Prostate gland (tissue), 2 donors: ENCODE data around the gene LPCAT1. TPM values are rescaled to one million over a fixed set of nuclear protein-coding genes. Genes with fewer than 3 reads are reported as not detected.

Source experiments
- DNase-seq: peaks from one replicate; pipeline ENCODE4 v3.0.0-alpha.2; 2019; ENCODE audit warnings: low spot score
- H3K27ac ChIP-seq, 2 donors: fragments of 200-600 bp; sonication (generic); 2 replicates each; pipeline ENCODE4 v1.5.1; 2017 to 2019
- H3K27me3 ChIP-seq: fragments of 200-600 bp; sonication (generic); replicated peaks from 2 replicates; pipeline ENCODE4 v1.5.1; 2019; ENCODE audit not compliant: insufficient read depth
- H3K36me3 ChIP-seq, 2 donors: fragments of 200-600 bp; sonication (generic); 1 replicate in 1 of 2; 2 replicates in 1 of 2; pipeline versions ENCODE4 v1.5.1 to v1.8.1; 2017 to 2019
- H3K4me1 ChIP-seq: fragments of 200-600 bp; sonication (generic); replicated peaks from 2 replicates; pipeline ENCODE4 v1.5.1; 2019
- H3K4me3 ChIP-seq, 2 donors: fragments of 200-600 bp; sonication (generic); 2 replicates each; pipeline ENCODE4 v1.5.1; 2017 to 2019
- H3K9me3 ChIP-seq: fragments of 200-600 bp; sonication (generic); 2 replicates; pipeline ENCODE4 v1.5.1; 2017
- CTCF ChIP-seq, 4 experiments: fragments of 200-600 bp in 2 of 4; fragments of 450-650 bp in 2 of 4; sonication (generic) in 2 of 4; IDR thresholded peaks; 1 replicate in 3 of 4; 2 replicates in 1 of 4; pipeline ENCODE4 v1.5.1; 2016 to 2019; ENCODE audit warnings: antibody characterized with exemption in 4 of 4, mild to moderate bottlenecking in 2 of 4, moderate library complexity in 2 of 4
- POLR2A ChIP-seq: fragments of 450-650 bp; IDR thresholded peaks from one replicate; pipeline ENCODE4 v1.6.1; 2016; ENCODE audit warnings: antibody characterized with exemption, mild to moderate bottlenecking
- POLR2AphosphoS5 ChIP-seq: sonication (generic); formaldehyde crosslinking; IDR thresholded peaks from one replicate; pipeline ENCODE4 v1.6.1; 2017; ENCODE audit warnings: antibody characterized with exemption
- WGBS: methylation state at CpG from one replicate; pipeline ENCODE4 v1.1.5; 2018; 5-methylcytosine and 5-hydroxymethylcytosine counted together
- intact Hi-C: fragments of 100-400 bp; cut with DNase I; formaldehyde crosslinking; loops from one replicate; pipeline ENCODE4 v1.14.2; 2022
- total RNA-seq, 2 donors: library from RNA; depleted of rRNA; stranded (reverse); fragments of >200 nt; gene quantifications; one replicate each; pipeline ENCODE4 v1.1.0, GENCODE V29; 2016

Gene LPCAT1
- total RNA-seq, 2 donors from 2014 or later = 22.6 to 23.9 TPM

DNA sequence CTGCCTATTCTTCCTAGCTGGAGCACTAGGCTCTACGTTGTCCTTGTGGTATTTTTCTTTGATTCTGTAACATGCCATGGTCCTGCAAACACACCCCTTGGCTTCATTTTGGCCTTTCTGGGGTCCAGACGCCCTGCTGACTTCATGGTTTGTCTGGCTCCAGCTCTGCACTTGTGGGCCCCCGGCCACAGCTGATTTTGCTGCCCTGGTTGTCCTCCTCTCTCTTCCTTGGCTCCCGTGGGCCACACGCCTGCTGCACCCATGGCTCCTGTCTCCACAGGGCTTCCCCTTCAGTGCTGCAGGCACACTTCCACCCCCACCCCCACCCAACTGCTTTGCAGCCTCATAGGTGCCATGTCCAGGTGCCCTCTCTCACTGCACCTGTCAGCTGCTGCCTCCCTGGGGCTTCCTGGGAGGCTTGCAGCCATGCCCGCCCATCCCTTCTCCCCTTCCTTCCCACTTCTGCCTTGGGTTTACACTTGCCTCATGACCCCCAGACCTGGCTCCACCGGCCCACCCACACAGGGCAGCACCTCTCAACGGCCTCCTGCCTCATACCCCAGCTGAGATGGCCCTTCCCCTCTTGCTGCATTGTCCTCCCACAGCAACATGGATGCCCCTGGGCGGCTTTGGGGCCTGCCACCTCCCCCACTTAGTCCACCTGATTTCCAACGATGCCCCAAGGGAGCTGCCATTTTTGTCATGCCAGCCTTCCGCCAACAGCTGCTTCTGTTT lies 104.1 kb downstream of the LPCAT1 start:
- 78% methylated on average over 11 of the region's 11 CpGs for WGBS
- Histone ChIP-seq H3K36me3 (no peaks in the 10 kb centered on the region), H3K4me1 (no peaks in the 10 kb centered on the region), H3K27ac (no peak overlapping the region), H3K27me3 (no peaks in the 10 kb centered on the region), H3K4me3 (no peak overlapping the region), H3K9me3 (no peaks in the 10 kb centered on the region)
- intact Hi-C loops = no loop called here
- no peak for DNase-seq
- TF ChIP-seq POLR2AphosphoS5 = no peak
- TF ChIP-seq CTCF (IDR thresholded peaks at IDR 0.05) = no peak
- TF ChIP-seq POLR2A = no peak

GRCh38 chr5:1418921-1419280 lies 104.9 kb downstream of the LPCAT1 start:
- TF ChIP-seq CTCF (IDR thresholded peaks at IDR 0.05) = no peak
- no peak for TF ChIP-seq POLR2AphosphoS5
- TF ChIP-seq POLR2A = no peak
- Histone ChIP-seq H3K36me3 (no peaks in the 10 kb centered on the region), H3K27ac (no peak overlapping the region), H3K9me3 (no peaks in the 10 kb centered on the region), H3K27me3 (no peaks in the 10 kb centered on the region), H3K4me3 (no peak overlapping the region), H3K4me1 (no peaks in the 10 kb centered on the region)
- intact Hi-C loops = no loop called here
- DNase-seq = no peak

DNA sequence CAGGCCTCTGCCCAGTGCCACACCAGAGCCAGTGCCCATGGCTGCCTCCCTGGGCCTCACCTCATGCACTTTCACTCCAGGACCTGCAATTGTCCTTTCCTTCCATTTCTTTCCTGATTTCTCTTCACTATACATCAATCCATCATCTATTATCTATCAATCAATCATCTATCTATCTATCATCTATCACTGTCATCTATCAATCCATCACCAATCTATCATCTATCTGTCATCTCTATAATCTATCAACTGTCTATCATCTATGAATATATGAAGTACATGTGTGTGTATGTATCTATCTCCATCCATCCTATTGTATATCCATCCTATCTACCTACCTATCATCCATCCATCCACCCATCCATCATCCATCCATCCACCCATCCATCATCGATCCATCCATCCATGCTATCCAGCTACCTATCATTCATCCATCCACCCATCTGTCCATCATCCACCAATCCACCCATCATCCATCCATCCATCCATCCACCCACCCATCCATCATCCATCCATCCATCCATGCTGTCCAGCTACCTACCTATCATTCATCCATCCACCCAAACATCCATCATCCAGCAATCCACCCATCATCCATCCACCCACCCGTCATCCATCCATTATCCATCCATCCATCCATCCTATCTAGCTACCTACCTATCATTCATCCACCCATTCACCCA lies 105.4 kb downstream of the LPCAT1 start:
- Histone ChIP-seq H3K36me3 (no peaks in the 10 kb centered on the region), H3K4me3 (no peak overlapping the region), H3K27me3 (no peaks in the 10 kb centered on the region), H3K4me1 (no peaks in the 10 kb centered on the region), H3K9me3 (no peaks in the 10 kb centered on the region), H3K27ac (no peak overlapping the region)
- no peak for TF ChIP-seq CTCF (IDR thresholded peaks at IDR 0.05)
- TF ChIP-seq POLR2A = no peak
- TF ChIP-seq POLR2AphosphoS5 = no peak
- intact Hi-C loops = no loop called here
- WGBS = 85% methylated on average over 2 of the region's 2 CpGs
- DNase-seq = no peak

GRCh38 chr5:1417586-1418225 lies 106.1 kb downstream of the LPCAT1 start:
- Histone ChIP-seq H3K27ac (no peak overlapping the region), H3K4me1 (no peaks in the 10 kb centered on the region), H3K27me3 (no peaks in the 10 kb centered on the region), H3K4me3 (no peak overlapping the region), H3K9me3 (no peaks in the 10 kb centered on the region), H3K36me3 (no peaks in the 10 kb centered on the region)
- WGBS = 67% methylated on average over 6 of the region's 6 CpGs
- intact Hi-C loops = no loop called here
- no peak for DNase-seq
- TF ChIP-seq CTCF (IDR thresholded peaks at IDR 0.05) (no peak), POLR2AphosphoS5 (no peak), POLR2A (no peak)
